NCI-H82 treated with DMSO at 0.1 percent for 48 hours (cell line): ENCODE measurements around the gene ARNT2.

Source experiments
- DNase-seq: peaks from one replicate; lab custom pipeline; 2025; ENCODE audit not compliant: unreplicated experiment; lab: John Stamatoyannopoulos, UW

ARNT2 gene

DNA sequence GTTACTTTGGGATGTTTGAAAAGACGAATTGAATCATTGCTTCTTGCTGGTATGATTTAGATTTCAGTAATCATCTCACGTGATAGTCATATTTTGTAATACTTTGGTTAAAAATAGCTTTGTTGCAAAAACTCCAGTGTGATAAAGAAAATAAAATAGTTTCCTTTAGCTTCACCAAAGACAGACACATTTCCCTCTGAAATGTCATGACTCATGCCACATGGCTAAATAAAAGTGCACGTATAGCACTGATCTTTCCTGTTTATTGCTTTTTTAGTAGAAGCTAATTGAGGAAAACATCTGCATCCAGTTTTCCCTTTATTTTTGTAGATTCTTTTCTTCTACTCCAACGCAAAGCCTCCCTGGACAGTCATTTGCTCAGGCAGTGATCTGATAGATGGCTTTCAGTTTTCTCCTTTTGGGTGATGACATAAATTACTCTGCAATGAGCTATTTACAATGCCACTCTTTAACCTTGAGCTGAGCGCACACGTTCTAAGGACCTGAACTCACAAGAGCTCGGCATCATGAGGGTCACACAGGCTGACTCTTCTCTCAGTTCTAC is 84.9 kb downstream of the ARNT2 start:
- no peak for DNase-seq

GRCh38 chr15:80490431-80490990 is 86.3 kb downstream of the ARNT2 start:
- DNase-seq = no peak

DNA sequence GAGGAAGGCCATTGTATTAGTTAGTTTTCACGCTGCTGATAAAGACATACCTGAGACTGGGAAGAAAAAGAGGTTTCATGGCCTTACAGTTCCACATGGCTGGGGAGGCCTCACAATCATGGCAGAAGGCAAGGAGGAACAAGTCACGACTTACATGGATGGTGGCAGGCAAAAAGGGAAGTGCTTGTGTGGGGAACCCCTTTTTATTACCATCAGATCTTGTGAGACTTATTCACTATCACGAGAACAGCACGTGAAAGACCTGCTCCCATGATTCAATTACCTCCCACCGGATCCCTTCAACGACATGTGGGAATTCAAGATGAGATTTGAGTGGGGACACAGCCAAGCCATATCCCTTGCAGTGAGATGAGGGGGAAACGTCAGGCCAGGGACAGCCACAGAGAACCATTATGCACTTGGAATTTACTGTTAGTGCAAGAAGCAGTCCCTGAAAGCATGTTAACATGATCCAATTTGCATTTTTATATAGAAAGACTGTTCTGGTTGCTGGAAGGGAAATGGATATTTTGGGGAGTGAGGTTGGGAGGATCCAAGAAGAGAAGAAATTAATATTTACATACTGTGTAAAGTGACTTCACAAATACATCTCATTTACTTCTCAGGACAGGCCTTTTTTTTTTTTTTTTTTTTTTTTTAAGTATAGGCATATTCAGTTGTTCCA is 87.1 kb downstream of the ARNT2 start:
- DNase-seq = no peak

- no peak for DNase-seq
Measured at GRCh38 chr15:80492409-80492808, 88.2 kb downstream of the ARNT2 start.

DNA sequence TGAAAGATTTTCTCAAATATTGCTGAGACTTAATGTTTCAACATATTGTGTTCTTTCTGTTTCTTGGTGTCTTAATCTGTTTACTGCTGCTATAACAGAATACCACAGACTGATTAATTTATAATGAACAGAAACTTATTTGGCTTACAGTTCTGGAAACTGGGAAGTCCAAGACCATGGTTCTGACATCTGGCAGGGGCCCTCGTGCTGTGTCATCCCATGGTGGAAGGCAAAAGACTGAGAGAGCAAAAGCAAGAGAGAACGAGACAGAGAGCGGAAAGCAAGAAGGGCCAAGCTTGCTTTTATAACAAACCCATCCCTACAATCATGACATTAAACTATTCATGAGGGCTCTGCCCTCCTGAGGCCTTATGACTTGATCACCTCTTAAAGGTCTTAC is 88.7 kb downstream of the ARNT2 start:
- DNase-seq = no peak

- no peak for DNase-seq
Measured at GRCh38 chr15:80494351-80494751, 90.2 kb downstream of the ARNT2 start.

DNA sequence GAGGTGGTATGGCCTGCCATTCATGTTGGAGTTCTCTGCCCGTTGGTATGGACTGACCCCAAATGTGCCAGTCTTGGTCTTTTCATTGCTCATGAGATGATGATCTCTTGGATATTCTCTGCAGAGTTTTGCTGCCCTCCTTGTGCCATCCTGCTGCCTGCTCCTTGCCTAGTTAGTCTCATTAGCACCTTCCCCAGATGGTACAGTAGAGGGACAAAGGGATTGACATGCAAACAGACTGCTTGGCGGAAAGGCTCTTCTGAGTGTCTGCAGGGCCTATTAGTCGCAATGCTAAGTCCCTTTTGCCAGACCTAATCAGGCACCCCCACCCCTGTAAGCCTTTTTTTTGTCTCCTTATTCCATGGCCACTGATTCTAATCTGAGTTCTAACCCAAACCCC is 90.6 kb downstream of the ARNT2 start:
- peak; percentile 33 for DNase-seq

- no peak for DNase-seq
Measured at GRCh38 chr15:80495401-80495942, 91.3 kb downstream of the ARNT2 start.

DNA sequence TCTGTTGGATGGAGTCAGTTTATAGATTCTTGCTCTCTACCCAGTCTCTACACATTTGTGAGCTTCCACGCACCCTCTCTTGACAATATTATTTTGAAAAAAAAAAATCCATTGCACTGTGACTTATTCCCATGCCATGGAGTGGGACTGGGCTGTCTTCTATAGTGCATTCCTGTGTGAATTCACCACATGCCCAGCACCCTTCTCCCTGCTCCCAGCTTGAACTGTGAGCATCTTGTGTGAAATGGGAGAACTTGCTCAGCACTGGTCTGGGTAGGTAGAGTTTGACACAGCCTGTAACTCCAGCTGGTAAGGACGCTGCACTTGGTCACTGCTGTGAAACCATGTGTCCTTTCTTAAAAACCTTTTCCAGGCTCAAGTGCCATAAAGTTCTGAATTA is 91.9 kb downstream of the ARNT2 start:
- no peak for DNase-seq

- no peak for DNase-seq
Measured at GRCh38 chr15:80497221-80497620, 93.0 kb downstream of the ARNT2 start.

DNA sequence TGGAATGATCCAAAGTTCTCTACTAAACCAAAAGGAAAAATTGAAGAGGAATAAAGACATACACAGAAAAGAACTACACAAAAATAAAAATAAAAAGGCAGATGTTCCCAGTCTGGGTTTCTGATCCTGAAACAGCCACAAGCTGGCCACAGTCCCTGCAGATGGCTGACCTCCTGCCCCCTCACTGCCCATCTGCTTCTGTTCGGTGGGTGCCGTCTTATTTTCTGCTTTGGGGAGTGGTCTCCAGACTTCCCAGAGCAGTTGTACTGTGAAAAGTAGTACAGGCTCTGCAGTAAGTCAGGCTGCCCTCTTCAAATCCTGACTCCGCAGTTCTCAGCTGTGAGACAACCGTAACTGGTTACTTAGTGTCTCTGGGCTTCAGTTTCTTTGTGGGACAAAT is 94.5 kb downstream of the ARNT2 start:
- DNase-seq = no peak

GRCh38 chr15:80500021-80500420 is 95.8 kb downstream of the ARNT2 start:
- DNase-seq = no peak

- no peak for DNase-seq
Measured at GRCh38 chr15:80501476-80501875, 97.3 kb downstream of the ARNT2 start.

GRCh38 chr15:80502782-80503181 is 98.6 kb downstream of the ARNT2 start:
- DNase-seq = no peak

- DNase-seq = no peak
Measured at GRCh38 chr15:80503319-80503952, 99.3 kb downstream of the ARNT2 start.

DNA sequence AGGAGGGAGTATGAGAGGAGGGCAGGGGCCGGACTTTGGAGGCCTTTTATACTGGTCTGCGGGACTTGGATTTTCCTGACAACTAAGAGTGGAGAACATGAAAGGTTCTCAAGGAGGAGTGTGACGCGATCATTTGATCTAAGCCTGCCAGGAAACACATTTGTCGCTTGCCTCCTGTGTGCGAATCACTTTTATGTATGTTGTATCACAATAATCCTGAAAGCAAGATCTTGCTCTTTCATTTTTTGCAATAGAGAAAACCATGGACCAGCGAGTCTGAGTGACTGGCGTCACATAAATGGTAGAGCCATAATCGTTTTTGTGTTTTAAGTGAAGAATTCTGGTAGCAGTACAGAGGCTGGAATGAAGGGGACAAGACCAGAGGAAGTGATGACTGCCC is 100.7 kb downstream of the ARNT2 start:
- DNase-seq = no peak

- no peak for DNase-seq
Measured at GRCh38 chr15:80506286-80506893, 102.2 kb downstream of the ARNT2 start.

DNA sequence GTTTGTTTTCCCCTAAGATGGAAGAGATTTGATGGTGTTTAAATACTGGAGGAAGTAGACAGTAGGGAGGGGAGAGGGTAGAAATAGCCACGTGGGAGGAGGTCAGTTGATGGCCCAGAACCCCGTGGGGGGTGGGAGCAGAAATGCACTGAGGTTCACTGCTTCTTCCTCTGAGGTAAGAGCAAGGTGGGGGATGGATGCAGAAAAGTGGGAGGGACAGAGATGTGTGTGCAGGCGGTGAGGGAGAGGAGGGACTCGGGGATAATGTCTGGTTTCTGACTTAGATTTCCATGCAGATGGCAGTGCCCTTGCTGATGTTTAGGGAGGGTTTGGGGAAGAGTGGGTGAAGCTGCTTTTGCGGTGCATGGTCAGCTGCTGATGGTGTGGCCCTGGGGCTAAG is 102.9 kb downstream of the ARNT2 start:
- DNase-seq = no peak

DNA sequence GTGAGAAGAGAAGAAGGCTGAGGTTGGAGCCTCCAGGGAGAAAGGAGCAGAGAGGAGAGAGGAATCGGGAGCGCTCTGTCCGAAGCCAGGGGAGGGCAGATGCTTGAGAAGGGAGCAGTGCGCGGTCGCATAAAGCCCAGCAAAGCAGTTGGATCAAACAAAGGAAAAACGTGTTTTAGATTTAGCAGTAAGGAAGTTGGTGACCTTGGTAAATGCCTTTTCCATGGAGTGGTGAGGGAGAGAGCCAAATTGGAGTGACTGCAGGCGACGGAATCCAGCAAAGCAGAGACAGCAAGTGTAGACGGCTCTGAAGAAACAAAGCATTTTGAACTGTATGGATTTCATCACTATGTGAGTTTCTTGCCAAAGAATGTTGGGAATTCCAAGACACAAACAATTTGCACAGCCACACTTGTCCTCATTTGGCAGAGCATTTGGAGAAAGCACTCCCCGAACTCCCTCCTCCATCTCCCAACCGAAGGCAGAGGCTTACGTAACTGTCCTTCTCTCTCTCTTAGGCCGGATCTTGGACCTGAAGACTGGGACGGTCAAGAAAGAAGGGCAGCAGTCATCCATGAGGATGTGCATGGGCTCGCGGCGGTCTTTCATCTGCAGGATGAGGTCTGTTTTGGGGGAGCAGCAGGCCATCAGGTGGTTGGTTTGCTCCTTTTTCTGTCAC is 103.6 kb downstream of the ARNT2 start:
- DNase-seq = no peak

DNA sequence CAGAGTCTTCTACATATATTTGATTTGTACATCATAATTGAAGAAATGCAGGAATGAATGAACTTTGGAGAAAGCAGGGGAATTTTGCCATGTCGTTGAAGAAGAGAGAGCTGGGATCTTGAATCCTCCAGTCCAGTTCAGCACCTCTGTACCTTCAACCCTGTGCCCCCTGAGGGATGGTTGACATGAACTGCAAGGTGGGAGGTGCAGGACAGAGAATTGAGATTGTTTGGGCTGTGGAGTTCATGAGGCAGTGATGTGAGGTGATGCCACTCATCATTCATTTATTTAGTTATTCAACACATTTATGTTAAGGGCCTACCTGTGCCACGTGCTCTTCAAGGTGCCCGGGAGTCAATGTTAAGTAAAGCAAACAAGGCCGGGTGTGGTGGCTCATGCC is 104.6 kb downstream of the ARNT2 start:
- no peak for DNase-seq

DNA sequence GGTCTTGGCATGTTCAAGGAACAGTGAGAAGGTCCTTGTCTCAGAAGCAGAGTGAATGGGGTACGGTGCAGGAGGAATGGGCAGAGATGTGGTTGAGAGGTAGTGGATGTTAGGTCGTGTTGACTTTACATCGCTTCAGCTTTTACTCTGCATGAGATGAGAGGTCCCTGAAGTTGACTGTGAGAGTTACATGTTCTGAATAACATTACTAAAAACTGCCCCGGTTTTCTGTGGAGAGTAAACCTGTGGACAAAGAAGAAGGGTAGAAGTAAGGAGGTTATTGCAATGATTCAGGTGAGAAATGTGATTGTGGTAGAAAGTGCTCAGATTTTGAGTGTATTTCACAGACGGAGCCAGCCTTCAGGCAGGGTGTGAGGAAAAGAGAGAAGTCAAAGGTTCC is 105.6 kb downstream of the ARNT2 start:
- DNase-seq = no peak
